ENCODE results near the gene VAV2.

Gene VAV2

DNA sequence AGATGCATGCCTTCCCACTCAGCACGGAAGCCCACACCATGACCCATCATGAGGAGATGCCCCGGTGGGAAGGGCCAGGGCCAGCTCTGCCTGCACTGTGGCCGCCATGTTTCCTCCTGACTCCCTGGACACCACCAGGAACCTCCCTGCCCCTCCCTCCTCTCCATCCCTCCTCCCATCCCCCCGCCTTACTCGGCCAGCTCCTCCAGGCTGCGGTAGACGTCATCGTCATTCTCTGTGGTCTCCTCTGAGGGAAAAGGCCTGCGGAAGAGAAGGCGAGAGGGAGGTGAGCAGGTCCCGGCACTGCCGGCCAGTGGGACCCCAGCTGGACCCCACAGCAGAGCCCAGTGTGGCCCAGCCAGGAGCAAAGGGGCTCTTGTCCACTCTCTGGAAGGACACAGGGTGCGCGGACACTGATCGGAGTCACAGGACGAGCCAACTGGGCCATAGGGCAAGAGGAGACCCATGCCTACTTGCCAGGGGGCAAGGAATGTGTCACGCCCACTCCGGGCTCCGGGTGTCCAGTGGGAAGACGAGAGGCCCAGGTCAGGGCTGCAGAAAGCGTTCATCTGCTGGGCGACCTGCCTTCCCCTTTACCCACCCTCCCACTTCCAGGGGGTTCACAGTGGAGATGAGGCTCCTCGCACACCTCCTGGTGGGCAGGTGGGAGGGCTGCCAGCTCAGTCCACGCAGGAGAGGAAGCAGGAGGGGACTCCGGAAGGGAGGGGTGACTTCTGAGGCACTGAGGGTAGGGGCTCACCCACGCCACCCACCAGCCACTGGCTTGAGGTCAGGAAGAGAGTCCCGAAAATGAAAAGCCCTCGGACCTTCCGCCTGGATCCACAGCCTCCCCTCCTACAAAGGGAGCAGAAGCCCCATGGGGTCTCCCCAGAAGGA lies 157.8 kb downstream of the VAV2 start:
- DNase-seq (ENCODE audit: low read depth) = no peak

DNA sequence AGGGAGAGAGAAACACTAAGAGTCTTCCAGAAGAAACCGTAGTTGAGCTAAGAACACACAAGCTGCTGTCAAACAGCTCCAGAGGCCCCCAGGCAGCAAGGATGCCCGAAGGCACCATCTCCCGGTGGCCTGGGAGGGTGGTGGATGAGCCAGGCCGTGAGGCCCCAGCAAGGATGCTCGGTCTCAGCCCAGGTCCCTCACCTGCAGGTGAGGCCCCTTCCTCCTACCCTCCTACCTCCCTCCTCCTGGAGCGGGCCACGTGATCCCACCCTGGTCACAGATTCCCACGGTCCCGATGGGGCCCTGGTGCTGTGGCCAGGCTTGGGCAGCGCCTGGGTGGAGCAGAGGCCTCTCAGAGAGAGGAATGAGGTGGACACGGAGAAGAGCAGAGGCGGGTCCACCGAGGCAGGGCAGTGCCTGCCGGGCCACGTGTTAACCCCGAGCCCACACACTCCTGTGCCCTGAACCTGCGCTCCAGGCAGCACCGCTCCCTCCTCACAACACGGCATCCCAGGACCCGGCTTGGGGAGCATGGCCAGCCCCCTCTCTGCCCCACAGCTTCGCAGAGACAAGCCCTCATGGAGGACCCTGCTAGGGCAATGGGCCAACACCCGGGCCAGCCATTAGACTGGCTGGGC lies 158.6 kb downstream of the VAV2 start:
- no peak for DNase-seq (ENCODE audit: low read depth)

DNA sequence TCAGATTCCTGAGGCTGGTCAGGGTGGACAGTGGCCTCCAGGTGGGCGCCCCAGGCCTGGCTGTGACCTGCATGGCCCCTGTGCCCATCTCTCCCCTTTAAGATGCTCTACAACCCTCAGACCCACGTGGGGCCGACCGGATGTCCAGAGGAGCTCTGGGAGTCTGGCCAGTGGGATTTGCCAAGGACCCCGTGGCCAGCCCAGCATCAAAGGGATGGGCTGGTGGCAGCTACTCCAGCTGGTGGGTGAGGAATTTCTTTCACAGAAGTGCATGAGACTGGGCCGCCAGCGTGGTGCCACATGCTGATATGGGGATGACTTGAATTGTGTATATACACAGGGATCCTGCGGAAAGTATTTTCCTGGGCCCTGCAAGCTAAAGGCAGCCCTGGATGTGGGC lies 159.2 kb downstream of the VAV2 start:
- no peak for DNase-seq (ENCODE audit: low read depth)

GRCh38 chr9:133830711-133831110 lies 161.4 kb downstream of the VAV2 start:
- DNase-seq (ENCODE audit: low read depth) = no peak

DNA sequence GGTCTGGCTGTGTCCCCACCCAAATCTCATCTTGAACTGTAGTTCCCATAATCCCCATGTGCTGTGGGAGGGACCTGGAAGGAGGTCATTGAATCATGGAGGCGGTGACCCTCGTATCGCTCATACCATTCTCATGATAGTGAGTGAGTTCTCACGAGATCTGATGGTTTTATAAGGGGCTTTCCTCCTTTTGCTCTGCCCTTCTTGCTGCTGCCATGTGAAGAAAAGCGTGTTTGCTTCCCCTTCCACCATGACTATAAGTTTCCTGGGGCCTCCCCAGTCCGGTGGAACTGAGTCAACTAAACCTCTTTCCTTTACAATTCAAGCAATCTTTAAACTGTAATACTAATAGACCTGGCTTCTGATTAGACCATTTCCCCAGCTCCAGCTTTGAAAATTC lies 161.8 kb downstream of the VAV2 start:
- DNase-seq (ENCODE audit: low read depth) = no peak

DNA sequence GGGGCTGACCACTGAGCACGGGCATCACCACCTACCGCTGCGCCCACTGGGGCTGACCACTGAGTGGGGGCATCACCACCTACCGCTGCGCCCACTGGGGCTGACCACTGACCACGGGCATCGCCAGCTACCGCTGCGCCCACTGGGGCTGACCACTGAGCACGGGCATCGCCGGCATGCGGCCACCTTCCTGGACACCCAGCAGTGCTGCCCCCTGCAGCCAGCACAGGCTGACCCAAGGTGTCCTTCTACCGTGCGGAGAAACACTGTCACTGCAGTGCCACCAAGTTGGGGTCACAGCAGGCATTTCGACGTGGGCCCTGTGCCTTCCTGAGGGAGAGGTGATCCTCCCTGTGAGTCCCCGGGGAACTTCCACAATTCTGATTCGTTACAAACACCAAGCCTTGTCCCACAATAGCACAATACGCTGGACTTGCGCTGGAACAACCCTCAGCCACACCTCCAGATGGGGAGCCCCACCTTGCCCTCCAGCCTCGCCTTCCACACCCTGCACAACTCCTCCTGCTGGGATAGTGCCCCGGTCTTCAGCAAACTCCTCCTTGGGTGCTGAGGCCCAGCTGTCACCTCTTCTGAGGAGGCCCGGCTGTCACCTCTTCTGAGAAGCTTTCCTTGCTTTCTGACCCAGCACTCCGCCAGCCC lies 163.7 kb downstream of the VAV2 start:
- DNase-seq (ENCODE audit: low read depth) = no peak

DNA sequence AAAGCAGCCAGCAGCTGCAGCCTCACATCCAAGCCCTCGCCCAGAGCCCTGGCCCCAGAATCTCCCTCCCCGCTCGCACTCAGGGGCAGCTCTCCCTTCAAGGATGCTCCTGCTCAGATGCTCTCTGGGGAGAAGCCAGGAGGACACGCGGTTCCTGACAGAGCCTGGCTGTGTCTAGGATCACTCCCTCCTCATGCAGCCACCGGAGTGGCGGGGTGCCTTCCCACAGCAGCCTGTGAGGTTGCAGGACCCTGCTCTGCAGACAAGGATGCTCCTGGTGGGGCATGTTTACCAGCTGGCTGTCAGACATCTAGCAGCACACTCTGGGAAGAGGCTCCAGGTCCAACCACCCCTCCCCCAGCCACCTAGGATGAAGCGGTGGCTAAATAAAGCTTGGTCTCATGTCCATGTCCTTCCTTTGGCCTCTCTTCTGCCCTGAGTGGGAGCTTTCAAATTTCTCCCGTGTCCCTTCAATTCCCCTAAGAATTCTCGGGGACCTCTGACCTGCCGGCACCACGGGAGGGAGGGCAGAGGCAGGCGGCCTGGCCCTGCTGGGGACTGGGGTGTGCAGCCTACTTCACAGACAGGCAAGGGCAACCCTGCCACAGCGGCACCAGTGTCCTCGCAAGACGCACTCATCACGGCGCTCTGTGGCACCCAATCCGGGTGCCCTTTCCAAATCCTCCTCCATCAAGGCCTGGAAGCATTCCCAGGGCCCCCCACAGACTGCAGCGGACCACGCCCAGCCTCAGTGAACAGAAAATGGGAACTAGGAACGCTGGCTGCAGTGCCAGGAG lies 165.6 kb downstream of the VAV2 start:
- no peak for DNase-seq (ENCODE audit: low read depth)

DNA sequence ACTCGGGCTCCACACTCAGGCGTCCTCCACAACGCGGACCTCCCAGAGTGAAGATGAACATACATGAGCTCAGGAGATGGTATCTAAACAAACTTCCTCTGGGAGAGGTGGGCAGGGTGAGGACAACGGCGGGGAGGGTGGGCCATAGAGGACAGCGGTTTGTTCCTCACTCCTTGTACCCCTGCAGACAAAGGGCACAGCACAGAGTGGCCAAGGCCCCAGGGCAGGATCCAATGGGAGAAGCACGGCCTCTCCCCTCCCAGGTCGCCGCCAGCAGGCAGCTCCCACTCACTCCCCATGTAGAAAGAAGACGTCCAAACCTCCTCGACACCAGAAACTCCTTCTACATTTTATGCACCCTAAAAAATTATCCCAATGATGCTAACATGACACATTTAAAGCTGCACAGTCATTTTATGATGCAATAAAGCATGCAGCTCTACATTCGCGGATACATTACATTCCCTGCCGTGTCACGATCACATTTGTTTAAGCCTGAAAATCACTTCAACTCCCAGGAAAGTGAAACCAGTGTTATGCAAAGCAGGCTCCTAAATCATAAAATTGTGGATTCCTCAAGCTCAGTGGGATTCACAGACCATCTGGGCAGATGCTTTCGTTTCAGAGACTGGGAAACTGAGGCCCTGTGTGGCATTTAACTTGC lies 166.4 kb downstream of the VAV2 start:
- no peak for DNase-seq (ENCODE audit: low read depth)

GRCh38 chr9:133824802-133825186 lies 167.3 kb downstream of the VAV2 start:
- DNase-seq (ENCODE audit: low read depth) = no peak

DNA sequence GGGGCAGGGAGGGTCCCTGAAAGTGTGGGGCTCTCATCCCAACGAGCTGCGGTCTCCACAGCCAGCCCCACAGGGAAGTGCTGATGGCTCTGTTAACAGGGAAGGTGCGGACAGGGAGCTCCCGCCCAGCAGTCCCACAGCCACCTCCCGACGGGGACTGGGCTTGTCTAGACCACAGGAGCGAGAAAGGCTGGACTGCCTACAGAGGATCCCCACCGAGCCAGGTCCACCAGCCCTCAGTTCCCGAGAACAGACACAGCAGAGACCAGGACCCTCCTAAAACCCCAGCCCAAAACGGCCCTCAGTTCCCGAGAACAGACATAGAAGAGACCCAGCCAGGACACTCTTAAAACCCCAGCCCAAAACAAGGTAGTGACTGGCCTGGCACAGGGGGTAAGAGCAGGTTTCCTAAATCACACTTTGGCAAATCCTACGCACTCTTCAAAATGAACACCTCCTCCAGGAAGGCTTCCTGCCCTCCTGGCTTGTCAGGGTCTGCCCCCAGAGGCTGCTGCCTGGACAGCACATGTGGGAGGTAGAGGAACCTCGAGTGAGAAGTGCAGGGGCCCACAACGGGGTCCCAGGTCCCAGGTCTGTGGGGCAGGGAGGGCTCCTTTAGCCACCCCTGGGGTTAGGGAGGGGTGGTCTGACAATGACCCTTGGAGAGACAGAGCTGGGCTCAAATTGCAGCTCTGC lies 167.9 kb downstream of the VAV2 start:
- DNase-seq (ENCODE audit: low read depth) = no peak

- DNase-seq (ENCODE audit: low read depth) = no peak
Observed at GRCh38 chr9:133823189-133824105, 168.7 kb downstream of the VAV2 start.

DNA sequence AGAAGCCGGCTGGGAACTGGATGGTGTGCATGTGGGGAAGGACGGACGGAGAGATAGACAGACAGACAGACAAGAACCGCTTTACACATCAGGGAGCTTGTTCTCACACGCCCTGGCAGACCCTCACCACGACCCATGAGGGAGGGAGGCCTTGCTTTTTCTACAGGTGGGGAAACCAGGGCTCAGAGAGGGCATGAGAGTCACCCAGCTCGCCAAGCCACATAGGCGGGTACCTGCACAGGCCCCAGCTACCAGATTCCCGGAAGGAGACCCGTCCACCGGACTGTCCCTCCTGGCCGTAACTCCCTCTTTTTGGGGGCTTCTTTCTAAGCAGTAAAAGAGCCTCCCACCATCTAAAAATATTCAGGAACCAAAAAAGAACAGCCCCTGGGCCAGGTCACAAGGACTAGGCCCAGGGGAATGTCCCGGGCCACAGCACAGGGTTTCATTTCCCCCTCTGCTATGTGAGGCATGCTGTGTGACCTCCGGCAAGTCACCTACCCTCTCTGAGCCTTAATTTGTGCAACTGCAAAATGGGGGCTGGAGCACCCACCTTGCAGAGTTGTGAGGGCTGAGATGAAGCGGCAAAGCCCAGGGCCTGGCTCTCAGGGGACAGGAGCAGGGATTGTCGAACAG lies 169.6 kb downstream of the VAV2 start:
- DNase-seq (ENCODE audit: low read depth) = no peak

GRCh38 chr9:133821601-133822429 lies 170.3 kb downstream of the VAV2 start:
- no peak for DNase-seq (ENCODE audit: low read depth)

DNA sequence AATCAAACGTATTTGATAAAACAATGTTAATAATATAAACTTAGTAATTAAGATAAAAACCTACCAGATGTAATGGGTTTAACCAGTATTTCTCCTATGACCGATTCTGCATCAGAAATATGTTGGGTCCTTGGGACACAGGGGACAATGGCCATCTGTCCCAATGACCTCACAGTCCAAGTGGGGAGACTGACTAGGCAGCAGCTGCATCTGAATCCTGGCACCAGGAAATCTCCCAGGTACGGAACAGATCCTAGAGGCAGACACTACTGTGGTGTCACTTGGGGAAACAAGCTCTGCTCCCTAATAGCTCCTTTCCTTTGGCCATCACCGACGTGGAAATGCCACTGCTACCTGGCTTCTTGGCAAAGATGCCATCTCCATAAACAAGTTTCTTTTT lies 172.2 kb downstream of the VAV2 start:
- no peak for DNase-seq (ENCODE audit: low read depth)

DNA sequence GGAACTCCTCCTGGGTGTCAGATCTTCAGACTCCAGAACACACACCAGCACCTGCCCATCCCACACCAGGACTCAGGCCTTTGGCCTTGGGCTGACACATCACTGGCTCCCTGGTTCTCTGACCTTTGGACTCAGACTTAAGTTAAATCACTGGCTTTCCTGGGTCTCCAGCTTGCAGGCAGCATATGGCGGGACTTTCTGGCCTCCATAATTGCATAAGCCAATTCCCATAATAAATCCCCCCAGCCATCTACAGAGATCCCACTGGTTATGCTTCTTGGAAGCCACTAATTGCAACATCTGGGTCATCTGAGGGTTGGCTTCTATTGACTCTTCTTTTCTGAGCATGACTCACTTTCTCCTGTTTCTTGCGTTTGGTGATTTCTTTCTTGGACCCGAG lies 173.7 kb downstream of the VAV2 start:
- no peak for DNase-seq (ENCODE audit: low read depth)

DNA sequence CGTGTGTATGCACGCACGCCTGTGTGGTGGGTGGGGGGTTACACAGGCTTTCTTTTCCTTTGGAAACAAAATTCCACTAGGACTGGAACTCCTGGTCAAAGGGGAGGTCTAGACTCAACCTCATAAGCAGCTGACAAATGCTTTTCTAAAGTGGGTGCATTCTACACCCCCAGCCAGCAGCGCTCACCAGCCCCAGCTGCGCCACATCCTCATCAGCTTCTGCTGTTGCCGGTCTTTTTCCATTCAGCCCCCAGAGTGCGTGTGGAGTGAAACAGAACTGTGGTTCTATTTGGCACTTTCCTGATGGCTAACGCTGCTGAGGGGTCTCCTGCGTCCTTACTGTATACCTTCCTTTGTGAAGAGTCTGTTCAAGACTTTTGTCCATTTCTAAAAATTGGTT lies 176.3 kb downstream of the VAV2 start:
- DNase-seq (ENCODE audit: low read depth) = no peak

- no peak for DNase-seq (ENCODE audit: low read depth)
Observed at GRCh38 chr9:133814586-133815208, 177.4 kb downstream of the VAV2 start.

Data from activated T-cell treated with anti-CD3 and anti-CD28 coated beads for 1 hour (primary cell).